Neutrophil (primary cell): ENCODE data around the gene ATP6V1C2.
"Not testable (repeated sequence)": the region's sequence is repeated elsewhere in the genome, so short reads cannot be mapped to it uniquely, and the experiment has no call there.

ENCODE experiments used
- H3K27ac ChIP-seq: fragments of 200-600 bp; sonication (generic); 2 replicates; pipeline ENCODE4 v1.5.1; 2016; ENCODE audit warnings: mild to moderate bottlenecking, moderate library complexity
- H3K27me3 ChIP-seq: fragments of 200-600 bp; sonication (generic); 2 replicates; pipeline ENCODE4 v1.6.0; 2016; ENCODE audit warnings: mild to moderate bottlenecking
- H3K36me3 ChIP-seq: fragments of 200-600 bp; sonication (generic); 2 replicates; pipeline ENCODE4 v1.5.1; 2017
- H3K4me1 ChIP-seq, 2 experiments: fragments of 200-600 bp in 1 of 2; sonication (generic) in 1 of 2; 1 replicate in 1 of 2; 2 replicates in 1 of 2; pipeline versions ENCODE4 v1.5.1 to v1.6.1; 2013 to 2016; ENCODE audit warnings: low read depth in 1 of 2, low read length in 1 of 2, mild to moderate bottlenecking in 1 of 2, moderate library complexity in 1 of 2; ENCODE audit not compliant: control insufficient read depth in 1 of 2, insufficient read depth in 1 of 2
- H3K4me3 ChIP-seq, 2 experiments: fragments of 200-600 bp in 1 of 2; sonication (generic) in 1 of 2; 1 replicate in 1 of 2; 2 replicates in 1 of 2; pipeline ENCODE4 v1.5.1; 2013 to 2016; ENCODE audit warnings: low read depth in 1 of 2, low read length in 1 of 2, mild to moderate bottlenecking in 1 of 2, moderate library complexity in 1 of 2
- H3K9me3 ChIP-seq: fragments of 200-600 bp; sonication (generic); 2 replicates; pipeline ENCODE4 v1.5.1; 2016
- TF ChIP-seq, protein P1 (sequence below): fragments of 200-600 bp; sonication (generic); IDR thresholded peaks from 2 replicates; pipeline ENCODE4 v1.5.1; 2016; ENCODE audit warnings: antibody characterized with exemption

The ATP6V1C2 gene

GRCh38 chr2:10794876-10795275, 73.4 kb downstream of the ATP6V1C2 start:
- no peaks in the 10 kb centered on the region for H3K9me3 ChIP-seq
- peaks cover 63% of the 10 kb centered on the region for H3K36me3 ChIP-seq
- H3K4me1 ChIP-seq: no peaks in the 10 kb centered on the region
- H3K27me3 ChIP-seq: no peaks in the 10 kb centered on the region
- no peak overlapping the region for H3K4me3 ChIP-seq
- TF ChIP-seq, protein P1, sequence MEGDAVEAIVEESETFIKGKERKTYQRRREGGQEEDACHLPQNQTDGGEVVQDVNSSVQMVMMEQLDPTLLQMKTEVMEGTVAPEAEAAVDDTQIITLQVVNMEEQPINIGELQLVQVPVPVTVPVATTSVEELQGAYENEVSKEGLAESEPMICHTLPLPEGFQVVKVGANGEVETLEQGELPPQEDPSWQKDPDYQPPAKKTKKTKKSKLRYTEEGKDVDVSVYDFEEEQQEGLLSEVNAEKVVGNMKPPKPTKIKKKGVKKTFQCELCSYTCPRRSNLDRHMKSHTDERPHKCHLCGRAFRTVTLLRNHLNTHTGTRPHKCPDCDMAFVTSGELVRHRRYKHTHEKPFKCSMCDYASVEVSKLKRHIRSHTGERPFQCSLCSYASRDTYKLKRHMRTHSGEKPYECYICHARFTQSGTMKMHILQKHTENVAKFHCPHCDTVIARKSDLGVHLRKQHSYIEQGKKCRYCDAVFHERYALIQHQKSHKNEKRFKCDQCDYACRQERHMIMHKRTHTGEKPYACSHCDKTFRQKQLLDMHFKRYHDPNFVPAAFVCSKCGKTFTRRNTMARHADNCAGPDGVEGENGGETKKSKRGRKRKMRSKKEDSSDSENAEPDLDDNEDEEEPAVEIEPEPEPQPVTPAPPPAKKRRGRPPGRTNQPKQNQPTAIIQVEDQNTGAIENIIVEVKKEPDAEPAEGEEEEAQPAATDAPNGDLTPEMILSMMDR: no peak
- no peak overlapping the region for H3K27ac ChIP-seq

GRCh38 chr2:10795508-10796046, 74.1 kb downstream of the ATP6V1C2 start:
- Histone ChIP-seq H3K4me1 (no peaks in the 10 kb centered on the region), H3K4me3 (no peak overlapping the region), H3K27ac (no peak overlapping the region), H3K9me3 (no peaks in the 10 kb centered on the region), H3K36me3 (peaks cover 56% of the 10 kb centered on the region), H3K27me3 (no peaks in the 10 kb centered on the region)
- TF ChIP-seq, protein P1: no peak

DNA sequence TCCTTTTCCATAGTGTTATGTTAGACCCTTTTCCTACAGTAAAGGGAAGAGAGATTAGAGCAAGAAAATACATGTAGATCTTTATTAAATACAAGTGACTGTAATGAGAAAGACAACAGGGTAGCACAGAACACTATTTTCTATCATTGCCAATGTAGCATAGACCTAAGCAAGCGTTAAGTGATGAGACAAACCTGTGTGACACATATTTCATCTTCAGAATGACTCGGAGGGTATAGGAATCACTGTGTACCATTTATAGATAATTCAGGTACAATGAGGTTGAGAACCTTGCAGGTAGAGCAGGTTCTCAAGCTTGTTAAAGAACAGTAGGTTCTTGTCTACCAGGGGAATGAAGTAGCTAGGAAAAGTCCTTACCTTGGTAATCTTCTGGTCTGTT, 75.3 kb downstream of the ATP6V1C2 start:
- Histone ChIP-seq H3K4me1 (no peaks in the 10 kb centered on the region), H3K27me3 (no peaks in the 10 kb centered on the region), H3K9me3 (no peaks in the 10 kb centered on the region), H3K4me3 (no peak overlapping the region), H3K36me3 (peaks cover 50% of the 10 kb centered on the region), H3K27ac (no peak overlapping the region)
- TF ChIP-seq, protein P1: no peak

GRCh38 chr2:10798783-10799182, 77.4 kb downstream of the ATP6V1C2 start:
- H3K9me3 ChIP-seq: no peaks in the 10 kb centered on the region
- peaks cover 32% of the 10 kb centered on the region for H3K36me3 ChIP-seq
- TF ChIP-seq, protein P1: no peak
- no peaks in the 10 kb centered on the region for H3K27me3 ChIP-seq
- no peak overlapping the region for H3K27ac ChIP-seq
- H3K4me3 ChIP-seq: no peak overlapping the region
- no peaks in the 10 kb centered on the region for H3K4me1 ChIP-seq

DNA sequence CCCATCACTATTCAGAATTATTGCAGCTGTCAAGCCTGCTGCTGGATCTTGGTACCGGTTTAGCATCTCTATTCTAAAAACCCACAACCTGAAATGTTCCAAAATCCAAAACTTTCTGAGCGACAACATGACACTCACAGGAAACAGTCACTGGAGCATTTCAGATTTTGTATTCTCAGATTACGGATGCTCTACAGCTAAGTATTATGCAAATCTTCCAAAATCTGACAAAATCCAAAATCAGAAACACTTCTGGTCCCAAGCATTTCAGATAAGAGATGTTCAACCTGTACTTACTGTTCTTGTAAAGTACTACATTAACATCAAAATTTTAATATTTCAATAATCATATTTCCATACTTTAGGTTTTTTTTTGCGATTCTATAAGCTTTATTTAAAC, 78.7 kb downstream of the ATP6V1C2 start:
- no peak overlapping the region for H3K27ac ChIP-seq
- H3K36me3 ChIP-seq: peaks cover 25% of the 10 kb centered on the region
- H3K27me3 ChIP-seq: no peaks in the 10 kb centered on the region
- TF ChIP-seq, protein P1: no peak
- no peaks in the 10 kb centered on the region for H3K9me3 ChIP-seq
- H3K4me1 ChIP-seq: no peaks in the 10 kb centered on the region
- no peak overlapping the region for H3K4me3 ChIP-seq

- no peaks in the 10 kb centered on the region for H3K27me3 ChIP-seq
- TF ChIP-seq, protein P1: no peak
- H3K36me3 ChIP-seq: peaks cover 5% of the 10 kb centered on the region
- no peaks in the 10 kb centered on the region for H3K4me1 ChIP-seq
- H3K4me3 ChIP-seq: no peak overlapping the region
- H3K9me3 ChIP-seq: no peaks in the 10 kb centered on the region
- H3K27ac ChIP-seq: no peak overlapping the region
Measured at GRCh38 chr2:10802657-10803056, 81.2 kb downstream of the ATP6V1C2 start.

- H3K4me3 ChIP-seq, H3K4me1 ChIP-seq: not testable (repeated sequence)
Measured at GRCh38 chr2:10805990-10806389, 84.6 kb downstream of the ATP6V1C2 start.

More at GRCh38 chr2:10805990-10806389, 84.6 kb downstream of the ATP6V1C2 start:
- not testable (repeated sequence) for H3K27me3 ChIP-seq, H3K36me3 ChIP-seq, H3K9me3 ChIP-seq, H3K27ac ChIP-seq
